ENCODE results near the gene UBA1.

UBA1 gene

GRCh38 chrX:47189906-47190305, 3.7 kb upstream of the UBA1 start:
- no peak for DNase-seq (ENCODE audit: low spot score)

DNA sequence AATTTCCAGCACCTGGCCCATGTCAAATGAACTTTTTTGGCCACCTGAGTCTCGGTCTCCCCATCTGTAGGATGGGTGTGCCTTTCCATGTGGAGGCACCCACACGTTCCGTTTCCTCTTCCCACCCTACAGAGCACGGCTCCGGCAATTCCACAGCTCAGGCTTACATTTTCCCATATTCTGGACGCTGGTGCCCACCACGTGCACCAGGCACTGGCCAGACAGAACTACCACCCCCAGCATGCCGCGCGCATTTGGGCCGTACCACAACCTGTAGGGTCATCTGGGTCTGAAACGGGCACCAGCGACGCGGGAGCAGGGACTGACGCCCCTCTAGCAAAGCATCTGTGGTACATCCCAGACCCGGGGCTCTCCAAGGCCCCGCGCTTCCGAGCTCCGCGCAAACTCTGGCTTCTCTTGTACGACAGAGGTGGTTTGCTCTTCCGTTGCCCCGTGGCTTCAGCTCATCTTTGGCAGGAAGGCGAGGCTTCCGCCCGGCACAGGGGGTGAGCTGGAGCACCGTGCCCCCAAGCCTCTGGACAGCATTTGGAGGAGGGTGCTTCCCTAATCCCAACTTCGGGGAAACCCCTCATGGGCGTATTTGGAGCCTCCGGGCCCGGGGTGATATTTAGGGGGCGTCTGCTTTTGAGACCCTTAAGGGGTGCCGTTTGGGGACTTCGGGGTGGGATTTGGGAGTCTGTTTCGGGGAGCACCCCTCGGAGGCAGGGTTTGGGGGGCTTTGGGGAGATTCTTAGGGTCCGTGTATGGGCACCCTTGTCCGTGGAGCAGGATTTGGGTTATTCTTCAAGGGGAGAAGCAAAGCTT, 3.0 kb upstream of the UBA1 start:
- peak; percentile 93 for DNase-seq (ENCODE audit: low spot score)

DNA sequence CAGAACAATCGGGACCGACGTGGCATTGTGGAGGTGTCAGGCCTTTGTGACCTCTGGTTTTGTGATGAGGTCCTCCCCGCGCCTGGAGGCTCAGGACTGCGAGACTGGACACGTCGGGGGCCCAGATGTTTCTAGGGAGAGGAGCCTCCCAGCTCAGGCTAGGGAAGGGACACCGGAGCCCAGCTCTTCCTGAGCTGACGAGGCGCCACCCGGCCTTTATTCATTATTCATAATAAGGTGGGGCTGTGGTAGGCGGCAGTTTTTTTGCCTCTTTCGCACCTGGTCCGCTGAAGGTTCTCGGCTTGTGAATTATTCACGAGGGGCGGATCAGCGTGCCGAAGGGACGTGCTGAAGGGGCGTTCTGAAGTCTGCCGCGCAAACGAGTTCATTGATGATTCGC, 2.3 kb upstream of the UBA1 start:
- DNase-seq (ENCODE audit: low spot score): no peak

- DNase-seq (ENCODE audit: low spot score): no peak
Measured at GRCh38 chrX:47191806-47192401, 1.7 kb upstream of the UBA1 start.

DNA sequence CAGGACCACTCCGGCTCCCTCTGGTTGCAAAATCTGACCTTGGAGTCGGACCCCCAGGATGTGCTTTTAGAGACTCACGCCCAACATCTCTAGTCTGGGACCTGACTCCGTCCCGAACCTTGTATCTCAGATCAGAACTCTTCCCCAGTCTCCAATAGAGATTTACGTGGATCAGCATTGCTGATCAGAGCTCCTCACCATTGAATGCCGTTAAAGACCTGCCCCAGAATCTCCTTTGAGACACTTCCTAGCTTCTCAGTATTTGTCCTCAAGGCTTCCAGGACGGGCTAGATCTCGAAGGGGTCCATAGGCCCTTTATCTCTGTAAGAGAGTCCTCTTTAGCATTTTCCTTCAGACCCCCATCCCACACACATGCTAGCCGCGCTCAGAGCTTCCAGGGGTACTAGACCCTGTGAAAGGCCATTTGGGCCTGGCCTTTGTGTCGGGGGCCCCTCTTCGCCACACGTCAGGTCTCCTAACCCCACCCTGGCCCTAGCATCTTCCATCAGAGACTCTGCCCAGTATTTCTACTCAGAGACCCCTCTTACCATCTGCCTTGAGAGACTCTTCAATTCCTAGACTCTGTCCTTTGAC, 662 bp downstream of the UBA1 start:
- DNase-seq (ENCODE audit: low spot score): no peak

DNA sequence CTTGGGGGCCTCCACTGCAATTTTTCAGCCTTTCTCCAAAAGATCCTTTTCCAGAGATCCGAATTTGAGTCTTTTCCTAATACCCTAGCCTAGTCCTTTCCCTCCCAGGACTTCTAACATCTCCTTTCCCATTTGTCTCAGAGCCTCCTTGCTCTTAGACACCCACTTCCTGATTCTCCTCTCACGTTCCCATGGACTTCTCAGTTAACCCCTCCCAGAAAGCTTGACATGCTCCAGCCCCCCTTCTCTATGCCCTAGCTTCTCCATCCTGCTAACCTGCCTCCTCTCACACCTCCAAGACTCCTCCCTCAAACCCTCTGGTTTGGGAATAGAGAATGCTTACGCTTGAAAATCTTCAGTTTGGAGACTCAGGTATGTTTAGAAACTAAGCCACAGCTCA, 2.5 kb downstream of the UBA1 start:
- DNase-seq (ENCODE audit: low spot score): no peak

DNA sequence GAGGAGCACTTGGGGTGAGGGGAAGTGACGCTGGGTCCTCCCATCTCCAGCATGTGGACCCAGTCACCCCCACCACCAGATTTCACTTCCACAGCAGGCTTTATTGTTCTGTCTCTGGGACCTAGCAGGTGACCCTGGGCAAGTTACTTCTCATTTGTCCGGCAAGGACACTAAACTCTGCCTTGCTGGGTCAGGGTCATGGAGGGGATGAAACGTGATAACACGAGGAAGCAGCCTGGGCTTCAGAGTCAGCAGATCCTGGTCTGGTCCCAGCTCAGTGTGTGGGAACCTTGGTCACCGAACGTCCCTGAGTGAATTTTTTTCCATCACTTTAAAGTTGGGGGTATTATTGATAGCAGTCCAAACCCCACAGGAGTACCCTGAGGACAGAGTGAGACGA, 3.9 kb downstream of the UBA1 start:
- no peak for DNase-seq (ENCODE audit: low spot score)

DNA sequence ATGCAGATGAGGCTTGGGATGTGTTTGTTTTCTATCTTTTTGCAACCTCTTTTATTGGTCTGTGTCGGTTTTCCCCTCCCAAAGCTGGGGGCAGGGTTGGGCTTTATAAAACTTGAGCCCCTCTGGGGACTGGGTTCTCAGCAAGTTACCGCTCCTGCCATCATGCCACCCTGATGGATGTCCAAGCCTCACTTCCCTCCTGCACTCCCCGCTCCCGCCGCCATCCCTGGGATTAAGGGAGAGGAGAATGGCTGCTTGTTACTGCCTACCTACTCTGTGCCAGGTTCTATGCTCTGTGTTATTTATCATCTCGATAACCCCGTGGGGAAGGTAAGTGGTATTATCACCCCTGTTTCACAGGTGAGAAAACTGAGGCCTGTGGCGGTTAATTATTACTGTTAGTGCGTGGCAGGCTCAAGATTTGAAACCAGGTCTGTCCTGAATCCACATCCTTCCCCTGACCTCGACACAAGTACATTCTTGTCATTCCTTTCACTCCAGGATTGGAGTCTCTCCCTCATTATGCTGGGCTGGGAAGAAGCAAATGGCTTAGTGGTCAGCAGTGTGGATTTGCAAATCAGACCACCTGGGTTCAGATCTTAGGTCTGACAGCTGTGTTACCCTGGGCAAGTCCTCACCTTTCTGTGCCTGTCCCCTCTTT, 4.5 kb downstream of the UBA1 start:
- no peak for DNase-seq (ENCODE audit: low spot score)

DNA sequence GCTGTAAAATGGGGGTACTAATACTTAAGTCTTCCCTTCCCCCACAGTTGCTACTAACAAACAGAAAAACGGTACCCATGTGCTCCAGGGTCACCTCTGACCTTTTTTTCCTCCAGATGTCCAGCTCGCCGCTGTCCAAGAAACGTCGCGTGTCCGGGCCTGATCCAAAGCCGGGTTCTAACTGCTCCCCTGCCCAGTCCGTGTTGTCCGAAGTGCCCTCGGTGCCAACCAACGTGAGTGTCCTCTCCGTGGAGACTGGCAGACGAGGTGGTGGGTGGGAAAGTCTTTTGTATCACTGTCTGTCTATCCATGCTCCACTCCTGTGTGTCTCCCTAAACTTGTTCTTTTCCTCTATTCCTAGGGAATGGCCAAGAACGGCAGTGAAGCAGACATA, 5.1 kb downstream of the UBA1 start:
- no peak for DNase-seq (ENCODE audit: low spot score)

GRCh38 chrX:47199286-47199685, 5.7 kb downstream of the UBA1 start:
- no peak for DNase-seq (ENCODE audit: low spot score)

DNA sequence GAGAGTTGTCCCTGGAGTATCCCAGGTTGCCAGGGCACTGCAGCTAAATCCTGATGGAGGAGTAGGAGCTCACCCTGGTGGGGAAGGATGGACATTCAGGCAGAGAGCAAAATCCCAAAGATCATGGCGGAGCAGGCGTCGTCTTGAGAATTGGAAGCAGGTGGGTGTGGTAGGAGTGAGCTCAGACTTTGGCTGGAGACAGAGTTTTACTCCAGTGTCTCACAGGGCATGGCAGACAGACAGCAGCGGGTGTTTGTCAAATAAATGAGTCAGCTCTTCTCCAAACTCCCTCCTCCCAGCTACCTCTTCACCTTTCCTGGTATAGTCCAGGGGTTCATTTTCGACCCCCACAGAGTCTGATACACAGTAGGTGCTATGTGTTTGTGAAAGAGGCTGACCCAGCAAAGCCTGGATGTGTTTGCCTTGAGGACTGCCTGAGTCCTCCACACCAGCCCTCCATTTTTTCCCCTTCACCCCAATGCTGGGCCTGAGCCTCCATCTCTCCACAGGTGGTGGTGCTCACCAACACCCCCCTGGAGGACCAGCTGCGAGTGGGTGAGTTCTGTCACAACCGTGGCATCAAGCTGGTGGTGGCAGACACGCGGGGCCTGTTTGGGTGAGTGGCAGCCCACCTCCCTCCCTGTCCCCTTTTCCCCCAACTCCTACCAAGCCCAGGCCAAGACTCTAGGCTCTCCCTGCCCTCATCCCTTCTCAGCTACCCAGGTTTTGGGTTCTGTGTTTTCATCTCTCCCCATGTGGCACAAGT, 6.9 kb downstream of the UBA1 start:
- no peak for DNase-seq (ENCODE audit: low spot score)

DNA sequence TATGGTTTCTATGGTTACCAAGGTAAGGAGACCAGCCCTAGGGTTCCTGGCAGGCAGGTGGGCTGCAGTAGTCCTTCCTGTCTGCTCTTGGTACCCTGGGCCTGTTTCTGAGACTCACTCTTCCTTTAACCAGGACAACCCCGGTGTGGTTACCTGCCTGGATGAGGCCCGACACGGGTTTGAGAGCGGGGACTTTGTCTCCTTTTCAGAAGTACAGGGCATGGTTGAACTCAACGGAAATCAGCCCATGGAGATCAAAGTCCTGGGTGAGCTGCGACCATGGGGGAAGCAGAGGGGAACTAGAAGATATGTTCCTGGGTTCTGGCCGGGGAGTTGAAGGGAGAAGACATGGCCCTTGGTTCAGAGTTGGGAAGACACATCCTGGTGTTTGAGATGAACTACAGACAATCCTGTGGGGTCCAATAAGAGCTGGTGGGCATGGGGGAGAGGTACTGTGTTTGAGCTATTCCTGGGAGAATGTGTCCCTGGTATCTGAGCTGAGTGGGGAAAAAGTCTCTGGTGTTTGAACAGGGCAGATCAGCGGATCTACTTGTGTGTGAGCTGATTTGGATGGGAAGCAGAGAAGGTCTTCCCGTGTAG, 7.8 kb downstream of the UBA1 start:
- no peak for DNase-seq (ENCODE audit: low spot score)

GRCh38 chrX:47202316-47202715, 8.7 kb downstream of the UBA1 start:
- DNase-seq (ENCODE audit: low spot score): no peak

- DNase-seq (ENCODE audit: low spot score): no peak
Measured at GRCh38 chrX:47202877-47203276, 9.2 kb downstream of the UBA1 start.

- DNase-seq (ENCODE audit: low spot score): peak; percentile 51
Measured at GRCh38 chrX:47204970-47205369, 11.3 kb downstream of the UBA1 start.

DNA sequence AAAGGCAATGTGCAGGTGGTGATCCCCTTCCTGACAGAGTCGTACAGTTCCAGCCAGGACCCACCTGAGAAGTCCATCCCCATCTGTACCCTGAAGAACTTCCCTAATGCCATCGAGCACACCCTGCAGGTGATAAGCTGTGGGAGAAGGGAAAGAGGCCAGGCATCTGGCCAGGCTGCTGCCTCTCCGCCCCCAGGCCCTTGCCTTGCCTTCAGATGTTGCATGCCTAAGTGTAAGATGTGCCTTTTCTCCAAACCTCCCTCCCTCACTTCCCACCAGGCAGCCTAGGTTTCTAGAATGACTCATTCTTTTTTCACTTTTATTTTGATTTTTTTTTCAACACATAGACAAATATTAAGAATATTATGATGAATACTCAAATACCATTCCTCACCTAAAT, 12.7 kb downstream of the UBA1 start:
- no peak for DNase-seq (ENCODE audit: low spot score)

DNA sequence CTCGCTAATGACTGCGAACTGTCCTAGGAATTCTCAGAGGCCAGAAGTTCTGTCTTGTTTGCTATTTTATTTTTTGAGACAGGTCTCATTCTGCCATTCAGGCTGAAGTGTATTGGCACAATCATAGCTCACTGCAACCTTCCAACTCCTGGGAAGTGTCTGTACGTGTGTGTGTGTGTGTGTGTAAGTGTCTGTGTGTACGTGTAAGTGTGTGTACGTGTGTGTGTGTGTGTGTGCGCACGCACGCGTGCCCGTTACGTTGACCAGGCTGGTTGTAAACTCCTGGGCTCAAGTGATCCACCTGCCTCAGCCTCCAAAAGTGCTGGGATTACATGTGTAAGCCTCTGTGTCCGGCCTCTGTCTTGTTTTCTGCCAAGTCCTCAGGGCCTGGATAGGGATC, 14.5 kb downstream of the UBA1 start:
- no peak for DNase-seq (ENCODE audit: low spot score)

DNA sequence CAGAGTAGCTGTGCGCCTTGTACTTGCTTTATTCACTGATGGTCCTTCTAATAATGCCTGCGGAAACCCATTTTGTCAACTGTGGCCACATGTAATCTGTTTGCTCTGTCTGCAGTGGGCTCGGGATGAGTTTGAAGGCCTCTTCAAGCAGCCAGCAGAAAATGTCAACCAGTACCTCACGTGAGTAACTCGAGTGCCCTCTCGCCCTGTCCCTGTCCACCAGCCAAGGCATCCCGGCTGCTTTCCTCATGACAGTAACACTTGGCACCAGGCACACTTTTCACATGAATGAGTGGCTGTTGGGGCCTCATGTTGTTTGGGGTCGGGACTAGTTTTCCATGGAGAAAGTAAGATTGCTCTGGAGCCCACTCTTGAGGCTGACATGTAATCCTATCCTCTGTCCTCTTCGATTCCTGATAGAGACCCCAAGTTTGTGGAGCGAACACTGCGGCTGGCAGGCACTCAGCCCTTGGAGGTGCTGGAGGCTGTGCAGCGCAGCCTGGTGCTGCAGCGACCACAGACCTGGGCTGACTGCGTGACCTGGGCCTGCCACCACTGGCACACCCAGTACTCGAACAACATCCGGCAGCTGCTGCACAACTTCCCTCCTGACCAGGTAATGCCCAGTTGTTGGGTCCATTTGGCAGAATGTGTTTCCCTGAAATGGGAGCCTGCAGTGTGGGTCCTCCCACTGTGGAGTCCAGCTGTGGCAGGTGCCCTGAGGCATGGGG, 16.0 kb downstream of the UBA1 start:
- no peak for DNase-seq (ENCODE audit: low spot score)

GRCh38 chrX:47210661-47211425, 17.2 kb downstream of the UBA1 start:
- no peak for DNase-seq (ENCODE audit: low spot score)

Measured in cerebellar cortex (tissue), 1 donor.